Measurements from ENCODE around the gene SUSD2.
"Not testable (repeated sequence)": the region's sequence is repeated elsewhere in the genome, so short reads cannot be mapped to it uniquely, and the experiment has no call there.

SUSD2 gene

GRCh38 chr22:24211716-24212115, 30.4 kb downstream of the SUSD2 start:
- H3K9me3 Mint-ChIP-seq, DNase-seq, H3K36me3 Mint-ChIP-seq, H3K4me3 Mint-ChIP-seq, H3K27ac Mint-ChIP-seq: not testable (repeated sequence)
- Mint-ChIP-seq H3K27me3 (peaks cover 30% of the 10 kb centered on the region), H3K4me1 (peaks cover 25% of the 10 kb centered on the region)
- CTCF ChIA-PET, result interaction anchor here (1.0 kb wide), 1 partner anchor 19 kb away, joined by 4 read pairs; no protein-coding TSS in a partner anchor

- H3K9me3 Mint-ChIP-seq, H3K36me3 Mint-ChIP-seq, H3K4me3 Mint-ChIP-seq, CTCF ChIA-PET, H3K27ac Mint-ChIP-seq, DNase-seq: not testable (repeated sequence)
- Mint-ChIP-seq H3K27me3 (peaks cover 30% of the 10 kb centered on the region), H3K4me1 (peaks cover 11% of the 10 kb centered on the region)
Observed at GRCh38 chr22:24213111-24213510, 31.8 kb downstream of the SUSD2 start.

DNA sequence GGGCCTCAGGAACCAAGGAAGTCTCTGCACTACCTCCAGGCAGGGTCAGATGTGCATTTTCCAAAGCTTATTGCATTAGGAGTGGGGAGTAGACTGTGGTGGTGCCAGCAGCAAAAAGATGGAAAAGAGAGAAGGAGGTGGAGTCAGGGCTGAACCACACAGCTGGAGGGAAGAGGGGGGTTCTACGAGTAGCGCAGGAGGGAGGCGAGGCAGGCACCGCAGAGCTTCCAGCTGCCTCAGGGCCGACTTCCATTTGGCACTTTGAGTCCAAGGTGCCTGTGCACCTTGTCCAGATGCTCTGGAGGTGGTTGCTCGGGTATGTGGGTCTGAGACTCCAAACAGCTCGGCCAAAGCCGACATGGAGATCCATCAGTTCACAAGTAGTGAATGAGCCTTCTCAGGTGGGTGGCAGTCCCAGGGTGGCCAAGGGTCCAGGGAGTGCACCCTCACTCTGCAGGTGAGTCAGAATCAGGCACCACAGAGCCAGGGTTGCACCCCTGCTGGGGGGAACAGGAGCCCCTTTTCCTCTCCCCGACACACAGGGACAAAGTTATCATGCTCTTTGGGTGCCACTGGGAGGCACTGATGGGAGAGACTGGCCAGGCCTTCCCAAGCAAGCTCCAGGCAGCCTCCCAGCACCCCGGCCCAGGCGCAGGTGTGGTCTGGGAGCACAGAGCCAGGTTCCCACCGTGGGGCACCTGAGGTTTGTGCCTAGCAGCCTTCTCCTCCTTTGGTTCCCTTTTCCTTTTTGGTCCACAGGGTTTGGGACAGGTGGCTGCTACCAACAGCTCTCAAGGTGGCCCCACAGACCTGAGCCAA, 33.4 kb downstream of the SUSD2 start:
- peaks cover under 1% of the 10 kb centered on the region for H3K4me1 Mint-ChIP-seq
- H3K27me3 Mint-ChIP-seq, result peaks cover 36% of the 10 kb centered on the region
- H3K4me3 Mint-ChIP-seq, result no peak overlapping the region
- DNase-seq, result no peak
- H3K9me3 Mint-ChIP-seq, result no peaks in the 10 kb centered on the region
- no peaks in the 10 kb centered on the region for H3K36me3 Mint-ChIP-seq
- CTCF ChIA-PET, result interaction anchor here (0.9 to 1.6 kb wide), 3 partner anchors 16 to 25 kb away, joined by 3 to 7 read pairs (median 4); no protein-coding TSS in a partner anchor
- H3K27ac Mint-ChIP-seq, result no peak overlapping the region

DNA sequence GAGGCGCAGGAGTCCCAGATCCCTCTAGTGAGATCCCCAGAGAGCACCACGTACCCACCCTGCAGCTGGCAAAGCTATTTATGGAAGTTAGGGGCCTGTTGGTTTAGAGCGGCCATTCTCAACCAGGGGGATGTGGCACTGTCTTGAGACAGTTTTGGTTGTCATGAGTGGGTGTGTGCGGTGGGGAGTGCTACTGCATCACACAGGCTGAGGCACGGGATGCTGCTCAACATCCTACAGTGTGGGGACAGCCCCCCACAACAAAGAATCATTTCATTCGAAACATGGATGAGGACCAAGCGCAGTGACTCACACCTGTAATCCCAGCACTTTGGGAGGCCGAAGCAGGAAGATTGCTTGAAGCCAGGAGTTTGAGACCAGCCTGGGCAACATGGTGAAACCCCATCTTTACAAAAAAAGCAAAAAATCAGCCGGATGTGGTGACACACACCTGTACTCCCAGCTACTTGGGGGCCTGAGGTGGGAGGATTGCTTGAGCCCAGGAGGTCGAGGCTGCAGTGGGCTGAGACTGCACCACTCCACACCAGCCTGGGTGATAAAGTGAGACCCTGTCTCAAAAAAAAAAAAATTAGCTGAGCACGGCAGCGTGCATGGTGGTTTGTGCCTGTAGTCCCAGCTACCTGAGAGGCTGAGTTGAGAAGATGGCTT, 35.4 kb downstream of the SUSD2 start:
- Mint-ChIP-seq H3K27me3 (peaks cover 44% of the 10 kb centered on the region), H3K27ac (no peak overlapping the region), H3K36me3 (no peaks in the 10 kb centered on the region), H3K9me3 (no peaks in the 10 kb centered on the region), H3K4me1 (no peaks in the 10 kb centered on the region), H3K4me3 (no peak overlapping the region)
- CTCF ChIA-PET, result interaction anchor here (0.9 to 1.2 kb wide), 2 partner anchors 9 to 31 kb away, joined by 3 to 5 read pairs; no protein-coding TSS in a partner anchor
- no peak for DNase-seq

GRCh38 chr22:24217384-24217783, 36.1 kb downstream of the SUSD2 start:
- DNase-seq, result no peak
- CTCF ChIA-PET, result interaction anchor here (1.2 kb wide), 1 partner anchor 30 kb away, joined by 5 read pairs; no protein-coding TSS in a partner anchor
- no peaks in the 10 kb centered on the region for H3K9me3 Mint-ChIP-seq
- peaks cover 44% of the 10 kb centered on the region for H3K27me3 Mint-ChIP-seq
- H3K27ac Mint-ChIP-seq, result no peak overlapping the region
- H3K4me3 Mint-ChIP-seq, result no peak overlapping the region
- no peaks in the 10 kb centered on the region for H3K4me1 Mint-ChIP-seq
- no peaks in the 10 kb centered on the region for H3K36me3 Mint-ChIP-seq

DNA sequence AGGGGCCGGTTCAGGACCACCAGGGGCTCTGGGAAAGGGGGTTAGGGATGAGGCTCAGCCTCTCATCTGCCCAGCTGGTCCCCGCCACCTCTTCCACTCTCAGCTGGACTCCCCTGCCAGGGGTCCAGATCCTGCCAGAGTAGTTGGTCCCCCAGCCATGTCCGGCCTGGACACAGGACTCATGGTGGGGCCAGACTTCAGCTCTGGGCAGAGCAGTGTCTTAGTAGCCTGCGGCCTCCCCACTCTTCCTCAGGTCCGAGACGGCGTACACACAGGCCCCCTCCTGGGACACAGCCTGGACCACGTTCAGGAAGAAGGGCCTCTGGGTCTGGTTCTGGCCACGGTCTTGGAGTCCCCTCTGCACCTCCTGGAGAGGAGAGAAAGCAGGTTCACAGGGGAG, 38.5 kb downstream of the SUSD2 start:
- Mint-ChIP-seq H3K36me3 (peaks cover 1% of the 10 kb centered on the region), H3K4me1 (no peaks in the 10 kb centered on the region), H3K9me3 (peaks cover 2% of the 10 kb centered on the region), H3K27ac (no peak overlapping the region), H3K4me3 (no peak overlapping the region), H3K27me3 (peaks cover 36% of the 10 kb centered on the region)
- no peak for DNase-seq
- CTCF ChIA-PET, result interaction anchor here (5.6 kb wide), 1 partner anchor 12 kb away, joined by 28 read pairs; no protein-coding TSS in a partner anchor

GRCh38 chr22:24224468-24224867, 43.2 kb downstream of the SUSD2 start:
- no peaks in the 10 kb centered on the region for H3K4me1 Mint-ChIP-seq
- CTCF ChIA-PET, result no interaction called here
- H3K27ac Mint-ChIP-seq, result no peak overlapping the region
- DNase-seq, result no peak
- peaks cover 1% of the 10 kb centered on the region for H3K36me3 Mint-ChIP-seq
- H3K9me3 Mint-ChIP-seq, result peaks cover 2% of the 10 kb centered on the region
- H3K4me3 Mint-ChIP-seq, result no peak overlapping the region
- H3K27me3 Mint-ChIP-seq, result peaks cover 20% of the 10 kb centered on the region

GRCh38 chr22:24225044-24225601, 43.8 kb downstream of the SUSD2 start:
- CTCF ChIA-PET, result interaction anchor here (1.0 to 1.5 kb wide), 2 partner anchors 15 to 18 kb away, joined by 3 read pairs; no protein-coding TSS in a partner anchor
- Mint-ChIP-seq H3K36me3 (peaks cover 1% of the 10 kb centered on the region), H3K27ac (no peak overlapping the region), H3K9me3 (peaks cover 2% of the 10 kb centered on the region), H3K4me1 (no peaks in the 10 kb centered on the region), H3K4me3 (no peak overlapping the region), H3K27me3 (peaks cover 18% of the 10 kb centered on the region)
- no peak for DNase-seq

- no peak for DNase-seq
- Mint-ChIP-seq H3K36me3 (peaks cover 1% of the 10 kb centered on the region), H3K4me1 (no peaks in the 10 kb centered on the region), H3K27me3 (peaks cover 14% of the 10 kb centered on the region), H3K4me3 (no peak overlapping the region), H3K27ac (no peak overlapping the region), H3K9me3 (peaks cover 2% of the 10 kb centered on the region)
- CTCF ChIA-PET, result interaction anchor here (1.0 to 1.5 kb wide), 2 partner anchors 14 to 17 kb away, joined by 3 read pairs; no protein-coding TSS in a partner anchor
Observed at GRCh38 chr22:24225951-24226350, 44.7 kb downstream of the SUSD2 start.

- CTCF ChIA-PET, result interaction anchor here (0.6 to 4.6 kb wide), 14 partner anchors 9 to 230 kb away, joined by 3 to 43 read pairs (median 4); no protein-coding TSS in a partner anchor
- DNase-seq, result peak; percentile 78
- Mint-ChIP-seq H3K4me3 (no peak overlapping the region), H3K36me3 (no peaks in the 10 kb centered on the region), H3K27ac (no peak overlapping the region), H3K4me1 (peaks cover 4% of the 10 kb centered on the region), H3K27me3 (peaks cover 10% of the 10 kb centered on the region), H3K9me3 (no peaks in the 10 kb centered on the region)
Observed at GRCh38 chr22:24230911-24231656, 49.8 kb downstream of the SUSD2 start.

DNA sequence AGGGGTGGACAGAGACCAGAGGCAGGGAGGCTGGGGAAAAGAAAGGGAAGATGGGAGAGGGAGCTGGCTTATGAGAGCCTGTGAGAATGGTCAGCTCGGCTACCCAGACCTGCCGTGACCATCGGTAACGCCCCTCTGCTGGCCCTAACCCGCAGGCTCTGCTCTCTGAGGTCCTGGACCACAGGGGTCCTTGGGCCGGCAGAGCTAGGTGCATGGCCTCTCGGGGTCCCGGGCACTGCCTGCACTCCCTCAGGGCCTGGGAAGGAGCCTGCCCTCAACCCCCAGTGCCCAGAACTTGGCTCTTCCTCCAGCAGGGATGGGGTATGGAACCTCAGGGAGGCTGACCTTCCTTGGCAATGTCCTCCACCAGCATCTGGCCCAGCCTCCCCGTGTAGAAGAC, 50.4 kb downstream of the SUSD2 start:
- DNase-seq, result no peak
- peaks cover 5% of the 10 kb centered on the region for H3K4me1 Mint-ChIP-seq
- no peak overlapping the region for H3K4me3 Mint-ChIP-seq
- H3K27ac Mint-ChIP-seq, result no peak overlapping the region
- no peaks in the 10 kb centered on the region for H3K9me3 Mint-ChIP-seq
- peaks cover 10% of the 10 kb centered on the region for H3K27me3 Mint-ChIP-seq
- H3K36me3 Mint-ChIP-seq, result no peaks in the 10 kb centered on the region
- CTCF ChIA-PET, result interaction anchor here (0.9 to 4.6 kb wide), 9 partner anchors 11 to 45 kb away, joined by 3 to 43 read pairs (median 5); no protein-coding TSS in a partner anchor

DNA sequence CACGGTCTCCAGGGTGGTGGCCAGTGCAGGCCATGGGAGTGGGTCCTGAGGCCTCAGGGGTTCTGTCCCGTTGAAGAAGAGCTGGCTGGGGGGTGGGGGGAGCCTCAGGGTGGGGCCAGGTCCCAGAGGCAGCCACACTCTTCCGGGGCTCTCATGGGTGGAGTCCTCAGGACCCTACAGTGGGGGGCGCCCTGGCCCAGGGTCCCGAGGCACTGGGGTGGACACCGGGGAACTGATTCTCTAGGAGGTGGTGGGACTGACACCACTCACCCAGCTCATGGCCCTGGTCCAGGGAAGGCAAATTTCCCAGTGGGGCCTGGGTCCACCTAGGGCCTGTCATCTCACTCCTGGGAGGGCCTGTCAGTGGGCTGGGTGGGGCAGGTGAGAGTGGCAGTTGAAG, 50.8 kb downstream of the SUSD2 start:
- no peaks in the 10 kb centered on the region for H3K36me3 Mint-ChIP-seq
- no peak for DNase-seq
- H3K4me3 Mint-ChIP-seq, result no peak overlapping the region
- peaks cover 5% of the 10 kb centered on the region for H3K4me1 Mint-ChIP-seq
- peaks cover 10% of the 10 kb centered on the region for H3K27me3 Mint-ChIP-seq
- no peaks in the 10 kb centered on the region for H3K9me3 Mint-ChIP-seq
- no peak overlapping the region for H3K27ac Mint-ChIP-seq
- CTCF ChIA-PET, result interaction anchor here (1.3 to 4.6 kb wide), 7 partner anchors 11 to 41 kb away, joined by 3 to 43 read pairs (median 7); no protein-coding TSS in a partner anchor

DNA sequence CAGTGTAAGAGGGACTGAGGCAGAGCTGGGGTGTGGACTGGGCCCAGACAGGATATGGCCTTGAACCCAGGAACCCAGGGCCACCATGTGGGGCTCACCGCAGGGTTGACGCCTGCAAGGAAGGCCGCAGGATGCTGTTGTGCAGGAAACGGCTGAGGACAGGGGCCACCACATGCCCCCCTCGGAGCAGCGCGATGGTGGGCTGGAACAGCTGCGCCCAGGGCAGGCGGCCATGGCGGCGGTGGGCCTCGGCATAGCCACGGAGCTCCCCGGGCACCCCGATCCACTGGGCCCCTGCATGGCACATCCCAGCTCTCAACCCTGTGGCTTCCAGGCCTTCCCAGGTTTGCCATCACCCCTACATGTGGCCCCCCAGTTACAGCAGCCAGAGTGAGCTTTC, 51.4 kb downstream of the SUSD2 start:
- Mint-ChIP-seq H3K36me3 (no peaks in the 10 kb centered on the region), H3K27me3 (peaks cover 10% of the 10 kb centered on the region), H3K9me3 (no peaks in the 10 kb centered on the region), H3K4me1 (peaks cover 7% of the 10 kb centered on the region), H3K4me3 (no peak overlapping the region), H3K27ac (no peak overlapping the region)
- no peak for DNase-seq
- CTCF ChIA-PET, result interaction anchor here (1.3 to 4.6 kb wide), 4 partner anchors 12 to 42 kb away, joined by 3 to 43 read pairs (median 28); no protein-coding TSS in a partner anchor

Measured in activated naive CD4-positive, alpha-beta T cell treated with anti-CD3 and anti-CD28 coated beads, Interleukin-2, amount 10 ng/mL, durations not matched to agents 7 days and 5 days (primary cell).